ENCODE data around the gene TMPRSS2. TPM values are rescaled to one million over a fixed set of nuclear protein-coding genes. Genes with fewer than 3 reads are reported as not detected.

Gene TMPRSS2
- total and polyA plus RNA-seq, 2 donors (not counting 3 experiments of a cell fraction or from before 2014, with no cell fraction given), result not detected

GRCh38 chr21:41552254-41552653, 44.3 kb upstream of the TMPRSS2 start:
- H3K4me3 ChIP-seq (replicated peaks in 1 of 3; ENCODE audit: insufficient read depth in 1 of 3, low read depth in 1 of 3, low read length in 3 of 3), result no peak overlapping the region
- BruUV-seq (replicated peaks), result no TSS peak
- intact Hi-C loops (cut with micrococcal nuclease), result no loop called here
- FAIRE-seq, result no peak
- no peaks in the 10 kb centered on the region for H4K20me1 ChIP-seq (replicated peaks; ENCODE audit: control insufficient read depth, extremely low read depth, insufficient read depth, low read length)
- H3K9me1 ChIP-seq (replicated peaks; ENCODE audit: control insufficient read depth, extremely low read depth, insufficient read depth, low read length), result no peaks in the 10 kb centered on the region
- H2AFZ ChIP-seq (ENCODE audit: low read depth, low read length), result no peak overlapping the region
- H3K36me3 ChIP-seq (ENCODE audit: control insufficient read depth in 2 of 2, extremely low read depth in 1 of 2, insufficient read depth in 2 of 2, low read length in 2 of 2), result no peaks in the 10 kb centered on the region
- no peak overlapping the region for H3K4me2 ChIP-seq (ENCODE audit: insufficient read depth, low read length)
- no peaks in the 10 kb centered on the region for H3K27me3 ChIP-seq (ENCODE audit: control insufficient read depth in 2 of 2, insufficient read depth in 2 of 2, low read length in 2 of 2)
- POLR2A ChIA-PET, result no interaction called here
- no peaks in the 10 kb centered on the region for H3K4me1 ChIP-seq (ENCODE audit: control insufficient read depth, extremely low read depth, insufficient read depth, low read length)
- no peaks in the 10 kb centered on the region for H3K79me2 ChIP-seq (ENCODE audit: control insufficient read depth, insufficient read depth, low read length)
- H3K27ac ChIP-seq (ENCODE audit: insufficient read depth, low read depth, low read length), result no peak overlapping the region
- DNase-seq (ENCODE audit: low read depth, low spot score), result no peak
- dilution Hi-C loops (cut with MboI; ENCODE audit: extremely low pct_ligation_motif_present, low sequenced_read_pairs), result no loop called here
- H3K9me3 ChIP-seq (replicated peaks; ENCODE audit: control insufficient read depth, insufficient read depth, low read length), result no peaks in the 10 kb centered on the region
- CTCF ChIA-PET, result interaction anchor here (0.8 kb wide), 1 partner anchor 11 kb away, joined by 3 read pairs; no protein-coding TSS in a partner anchor
- no peak overlapping the region for H3K9ac ChIP-seq (replicated peaks; ENCODE audit: extremely low read depth, insufficient read depth, low read length)
- TF ChIP-seq EZH2 (IDR thresholded peaks at IDR 0.05; ENCODE audit: borderline replicate concordance, low read depth, low read length, severe bottlenecking) (no peak), JUN (IDR thresholded peaks at IDR 0.05; ENCODE audit: borderline replicate concordance, insufficient read depth, insufficient read length, low read depth) (no peak), POLR2AphosphoS5 (IDR thresholded peaks at IDR 0.05; ENCODE audit: insufficient read depth, low read depth, low read length) (no peak), GATA2 (IDR thresholded peaks at IDR 0.05; ENCODE audit: insufficient read depth, insufficient read length, low read depth, low read length) (no peak), FOS (IDR thresholded peaks at IDR 0.05; ENCODE audit: borderline replicate concordance, insufficient read depth, low read length) (no peak)
- TF ChIP-seq, protein P1, sequence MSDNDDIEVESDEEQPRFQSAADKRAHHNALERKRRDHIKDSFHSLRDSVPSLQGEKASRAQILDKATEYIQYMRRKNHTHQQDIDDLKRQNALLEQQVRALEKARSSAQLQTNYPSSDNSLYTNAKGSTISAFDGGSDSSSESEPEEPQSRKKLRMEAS (IDR thresholded peaks at IDR 0.05; ENCODE audit: insufficient read depth, insufficient read length), result no peak

- Histone ChIP-seq H2AFZ (ENCODE audit: low read depth, low read length) (no peak overlapping the region), H3K9me1 (replicated peaks; ENCODE audit: control insufficient read depth, extremely low read depth, insufficient read depth, low read length) (no peaks in the 10 kb centered on the region), H3K9ac (replicated peaks; ENCODE audit: extremely low read depth, insufficient read depth, low read length) (no peak overlapping the region), H3K4me3 (replicated peaks in 1 of 3; ENCODE audit: insufficient read depth in 1 of 3, low read depth in 1 of 3, low read length in 3 of 3) (no peak overlapping the region), H3K9me3 (replicated peaks; ENCODE audit: control insufficient read depth, insufficient read depth, low read length) (no peaks in the 10 kb centered on the region), H3K4me2 (ENCODE audit: insufficient read depth, low read length) (no peak overlapping the region), H4K20me1 (replicated peaks; ENCODE audit: control insufficient read depth, extremely low read depth, insufficient read depth, low read length) (no peaks in the 10 kb centered on the region), H3K27ac (ENCODE audit: insufficient read depth, low read depth, low read length) (no peak overlapping the region), H3K79me2 (ENCODE audit: control insufficient read depth, insufficient read depth, low read length) (no peaks in the 10 kb centered on the region), H3K27me3 (ENCODE audit: control insufficient read depth in 2 of 2, insufficient read depth in 2 of 2, low read length in 2 of 2) (peaks cover 0 to 2% of the 10 kb centered on the region in 2 experiments), H3K36me3 (ENCODE audit: control insufficient read depth in 2 of 2, extremely low read depth in 1 of 2, insufficient read depth in 2 of 2, low read length in 2 of 2) (no peaks in the 10 kb centered on the region), H3K4me1 (ENCODE audit: control insufficient read depth, extremely low read depth, insufficient read depth, low read length) (no peaks in the 10 kb centered on the region)
- BruUV-seq (replicated peaks), result no TSS peak
- intact Hi-C loops (cut with micrococcal nuclease) (no loop called here), dilution Hi-C loops (cut with MboI; ENCODE audit: extremely low pct_ligation_motif_present, low sequenced_read_pairs) (no loop called here)
- POLR2A ChIA-PET, result no interaction called here
- CTCF ChIA-PET, result no interaction called here
- TF ChIP-seq, protein P2, sequence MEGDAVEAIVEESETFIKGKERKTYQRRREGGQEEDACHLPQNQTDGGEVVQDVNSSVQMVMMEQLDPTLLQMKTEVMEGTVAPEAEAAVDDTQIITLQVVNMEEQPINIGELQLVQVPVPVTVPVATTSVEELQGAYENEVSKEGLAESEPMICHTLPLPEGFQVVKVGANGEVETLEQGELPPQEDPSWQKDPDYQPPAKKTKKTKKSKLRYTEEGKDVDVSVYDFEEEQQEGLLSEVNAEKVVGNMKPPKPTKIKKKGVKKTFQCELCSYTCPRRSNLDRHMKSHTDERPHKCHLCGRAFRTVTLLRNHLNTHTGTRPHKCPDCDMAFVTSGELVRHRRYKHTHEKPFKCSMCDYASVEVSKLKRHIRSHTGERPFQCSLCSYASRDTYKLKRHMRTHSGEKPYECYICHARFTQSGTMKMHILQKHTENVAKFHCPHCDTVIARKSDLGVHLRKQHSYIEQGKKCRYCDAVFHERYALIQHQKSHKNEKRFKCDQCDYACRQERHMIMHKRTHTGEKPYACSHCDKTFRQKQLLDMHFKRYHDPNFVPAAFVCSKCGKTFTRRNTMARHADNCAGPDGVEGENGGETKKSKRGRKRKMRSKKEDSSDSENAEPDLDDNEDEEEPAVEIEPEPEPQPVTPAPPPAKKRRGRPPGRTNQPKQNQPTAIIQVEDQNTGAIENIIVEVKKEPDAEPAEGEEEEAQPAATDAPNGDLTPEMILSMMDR (IDR thresholded peaks at IDR 0.05; ENCODE audit: extremely low read depth in 1 of 2, insufficient read depth in 1 of 2, low read depth in 1 of 2, low read length in 2 of 2), result no peak
- TF ChIP-seq EZH2 (IDR thresholded peaks at IDR 0.05; ENCODE audit: borderline replicate concordance, low read depth, low read length, severe bottlenecking) (no peak), MYC (IDR thresholded peaks at IDR 0.05; ENCODE audit: low read depth, low read length) (no peak), GATA2 (IDR thresholded peaks at IDR 0.05; ENCODE audit: insufficient read depth, insufficient read length, low read depth, low read length) (no peak), POLR2AphosphoS5 (IDR thresholded peaks at IDR 0.05; ENCODE audit: insufficient read depth, low read depth, low read length) (no peak), FOS (IDR thresholded peaks at IDR 0.05; ENCODE audit: borderline replicate concordance, insufficient read depth, low read length) (no peak)
- TF ChIP-seq, protein P1 (IDR thresholded peaks at IDR 0.05; ENCODE audit: insufficient read depth, insufficient read length), result no peak
- FAIRE-seq (no peak), DNase-seq (ENCODE audit: low read depth, low spot score) (no peak)
Measured at GRCh38 chr21:41548781-41549180, 40.8 kb upstream of the TMPRSS2 start.

Measured in endothelial cell of umbilical vein (primary cell).